Hepatocyte (in vitro differentiated cells): ENCODE results near the gene SRSF7.

Experiments used
- EZH2 ChIP-seq: fragments of 200-600 bp; sonication (generic); IDR thresholded peaks from 2 replicates; pipeline ENCODE4 v1.6.1; 2016; ENCODE audit warnings: antibody characterized with exemption, mild to moderate bottlenecking, borderline replicate concordance
- TF ChIP-seq, protein P1 (sequence below): fragments of 200-600 bp; sonication (generic); IDR thresholded peaks from 2 replicates; pipeline ENCODE4 v1.5.1; 2016; ENCODE audit warnings: antibody characterized with exemption, mild to moderate bottlenecking; ENCODE audit not compliant: poor library complexity

- TF ChIP-seq, protein P1, sequence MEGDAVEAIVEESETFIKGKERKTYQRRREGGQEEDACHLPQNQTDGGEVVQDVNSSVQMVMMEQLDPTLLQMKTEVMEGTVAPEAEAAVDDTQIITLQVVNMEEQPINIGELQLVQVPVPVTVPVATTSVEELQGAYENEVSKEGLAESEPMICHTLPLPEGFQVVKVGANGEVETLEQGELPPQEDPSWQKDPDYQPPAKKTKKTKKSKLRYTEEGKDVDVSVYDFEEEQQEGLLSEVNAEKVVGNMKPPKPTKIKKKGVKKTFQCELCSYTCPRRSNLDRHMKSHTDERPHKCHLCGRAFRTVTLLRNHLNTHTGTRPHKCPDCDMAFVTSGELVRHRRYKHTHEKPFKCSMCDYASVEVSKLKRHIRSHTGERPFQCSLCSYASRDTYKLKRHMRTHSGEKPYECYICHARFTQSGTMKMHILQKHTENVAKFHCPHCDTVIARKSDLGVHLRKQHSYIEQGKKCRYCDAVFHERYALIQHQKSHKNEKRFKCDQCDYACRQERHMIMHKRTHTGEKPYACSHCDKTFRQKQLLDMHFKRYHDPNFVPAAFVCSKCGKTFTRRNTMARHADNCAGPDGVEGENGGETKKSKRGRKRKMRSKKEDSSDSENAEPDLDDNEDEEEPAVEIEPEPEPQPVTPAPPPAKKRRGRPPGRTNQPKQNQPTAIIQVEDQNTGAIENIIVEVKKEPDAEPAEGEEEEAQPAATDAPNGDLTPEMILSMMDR = no peak
- no peak for TF ChIP-seq EZH2
Observed at GRCh38 chr2:38731090-38731489, 20.1 kb downstream of the SRSF7 start.
